OCI-LY7 (cell line): ENCODE results near the gene BHLHA15.

Experiments
- CTCF ChIP-seq: fragments of 200-600 bp; sonication (generic); conservative IDR thresholded peaks from 2 replicates; pipeline ENCODE4 v1.5.1; 2014; ENCODE audit warnings: mild to moderate bottlenecking, antibody characterized with exemption, low read length, moderate library complexity, mixed read lengths
- EZH2phosphoT487 ChIP-seq: fragments of 200-600 bp; sonication (generic); IDR thresholded peaks from 2 replicates; pipeline ENCODE4 v1.6.1; 2018; ENCODE audit warnings: low read depth, borderline replicate concordance, mild to moderate bottlenecking, mixed run types, antibody characterized with exemption, low read length, moderate library complexity, mixed read lengths

GRCh38 chr7:98214811-98215321, 3.6 kb downstream of the BHLHA15 start:
- TF ChIP-seq CTCF: no peak
- TF ChIP-seq EZH2phosphoT487: no peak
